ENCODE results near the gene PIM2. TPM values are rescaled to one million over a fixed set of nuclear protein-coding genes. Genes with fewer than 3 reads are reported as not detected.

Gene PIM2
- total and polyA plus RNA-seq, 9 of the 15 experiments (the other 6 are each of a cell fraction or from before 2014, with no cell fraction given), result 67.6 to 191 (median 108) TPM

- no peak for TF ChIP-seq ZNF518B (CRISPR knock-in tag; IDR thresholded peaks at IDR 0.05)
- TF ChIP-seq ZNF589 (CRISPR knock-in tag; IDR thresholded peaks at IDR 0.05; ENCODE audit: low read depth), result no peak
- peak; percentile 46; the same call in 1 of the 2 replicates for TF ChIP-seq TAF7 (tag; IDR thresholded peaks at IDR 0.05)
- no peak for TF ChIP-seq CHD7 (IDR thresholded peaks at IDR 0.05; ENCODE audit: low read depth, low read length)
- TF ChIP-seq NFXL1 (CRISPR knock-in tag; IDR thresholded peaks at IDR 0.05), result no peak
- peak; percentile 48; the same call in 1 of the 2 replicates for TF ChIP-seq ATF3 (IDR thresholded peaks at IDR 0.05)
- no peak for TF ChIP-seq ATF3 (CRISPR knock-in tag; conservative IDR thresholded peaks at IDR 0.05)
- TF ChIP-seq MNT (conservative IDR thresholded peaks at IDR 0.05), result peak; percentile 69 to 85
Observed at GRCh38 chrX:48957827-48958634, 39.2 kb upstream of the PIM2 start (continued).

Data from K562 (cell line).